ENCODE results near the gene AOC3.
"Not testable (repeated sequence)": the region's sequence is repeated elsewhere in the genome, so short reads cannot be mapped to it uniquely, and the experiment has no call there.

AOC3 gene

GRCh38 chr17:42893359-42893758 lies 42.4 kb downstream of the AOC3 start:
- in situ Hi-C loops (cut with HindIII; ENCODE audit: low pct_ligation_motif_present, low sequenced_read_pairs), result no loop called here
- Histone ChIP-seq H3K36me3 (replicated peaks) (no peaks in the 10 kb centered on the region), H3K27ac (no peak overlapping the region), H3K4me3 (ENCODE audit: low read depth, low read length) (no peak overlapping the region), H3K27me3 (replicated peaks) (no peaks in the 10 kb centered on the region)
- TF ChIP-seq, protein P1, sequence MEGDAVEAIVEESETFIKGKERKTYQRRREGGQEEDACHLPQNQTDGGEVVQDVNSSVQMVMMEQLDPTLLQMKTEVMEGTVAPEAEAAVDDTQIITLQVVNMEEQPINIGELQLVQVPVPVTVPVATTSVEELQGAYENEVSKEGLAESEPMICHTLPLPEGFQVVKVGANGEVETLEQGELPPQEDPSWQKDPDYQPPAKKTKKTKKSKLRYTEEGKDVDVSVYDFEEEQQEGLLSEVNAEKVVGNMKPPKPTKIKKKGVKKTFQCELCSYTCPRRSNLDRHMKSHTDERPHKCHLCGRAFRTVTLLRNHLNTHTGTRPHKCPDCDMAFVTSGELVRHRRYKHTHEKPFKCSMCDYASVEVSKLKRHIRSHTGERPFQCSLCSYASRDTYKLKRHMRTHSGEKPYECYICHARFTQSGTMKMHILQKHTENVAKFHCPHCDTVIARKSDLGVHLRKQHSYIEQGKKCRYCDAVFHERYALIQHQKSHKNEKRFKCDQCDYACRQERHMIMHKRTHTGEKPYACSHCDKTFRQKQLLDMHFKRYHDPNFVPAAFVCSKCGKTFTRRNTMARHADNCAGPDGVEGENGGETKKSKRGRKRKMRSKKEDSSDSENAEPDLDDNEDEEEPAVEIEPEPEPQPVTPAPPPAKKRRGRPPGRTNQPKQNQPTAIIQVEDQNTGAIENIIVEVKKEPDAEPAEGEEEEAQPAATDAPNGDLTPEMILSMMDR (IDR thresholded peaks at IDR 0.05; ENCODE audit: low read depth, low read length, missing control alignments), result no peak
- no peak for DNase-seq

- in situ Hi-C loops (cut with HindIII; ENCODE audit: low pct_ligation_motif_present, low sequenced_read_pairs), result no loop called here
- Histone ChIP-seq H3K36me3 (replicated peaks) (no peaks in the 10 kb centered on the region), H3K4me3 (ENCODE audit: low read depth, low read length) (no peak overlapping the region), H3K27ac (no peak overlapping the region), H3K27me3 (replicated peaks) (no peaks in the 10 kb centered on the region)
- TF ChIP-seq, protein P1 (IDR thresholded peaks at IDR 0.05; ENCODE audit: low read depth, low read length, missing control alignments), result no peak
- no peak for DNase-seq
Observed at GRCh38 chr17:42894283-42895184, 43.5 kb downstream of the AOC3 start.

- in situ Hi-C loops (cut with HindIII; ENCODE audit: low pct_ligation_motif_present, low sequenced_read_pairs), result no loop called here
- H3K27me3 ChIP-seq (replicated peaks), result no peaks in the 10 kb centered on the region
- no peak overlapping the region for H3K27ac ChIP-seq
- H3K4me3 ChIP-seq (ENCODE audit: low read depth, low read length), result no peak overlapping the region
- TF ChIP-seq, protein P1 (IDR thresholded peaks at IDR 0.05; ENCODE audit: low read depth, low read length, missing control alignments), result no peak
- no peaks in the 10 kb centered on the region for H3K36me3 ChIP-seq (replicated peaks)
- DNase-seq, result peak; percentile 56
Observed at GRCh38 chr17:42895185-42895555, 44.2 kb downstream of the AOC3 start.

DNA sequence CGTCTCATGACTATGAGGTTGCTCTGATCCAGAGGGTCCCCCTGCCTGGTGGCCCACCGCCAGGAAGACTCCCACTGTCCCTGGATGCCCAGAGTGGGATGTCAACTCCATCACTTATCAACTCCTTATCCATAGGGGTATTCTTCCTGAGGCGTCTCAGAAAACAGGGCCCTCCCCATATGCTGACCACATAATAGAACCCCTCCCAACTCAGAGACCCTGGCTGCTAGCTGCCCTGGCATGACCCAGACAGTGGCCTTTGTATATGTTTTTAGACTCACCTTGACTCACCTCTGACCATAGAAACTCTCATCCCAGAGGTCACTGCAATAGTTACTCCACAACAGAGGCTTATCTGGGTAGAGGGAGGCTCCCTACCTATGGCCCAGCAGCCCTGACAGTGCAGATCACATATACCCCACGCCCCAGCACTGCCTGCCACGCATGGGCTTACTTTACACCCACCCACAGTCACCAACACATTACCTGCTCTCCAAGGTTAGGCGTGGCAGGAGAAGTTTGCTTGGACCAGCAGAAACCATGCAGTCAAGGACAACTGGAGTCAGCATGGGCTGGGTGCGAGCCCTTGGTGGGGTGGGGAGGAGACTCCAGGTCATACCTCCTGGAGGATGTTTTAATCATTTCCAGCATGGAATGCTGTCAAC lies 47.3 kb downstream of the AOC3 start:
- H3K36me3 ChIP-seq (replicated peaks), result no peaks in the 10 kb centered on the region
- no peak for DNase-seq
- in situ Hi-C loops (cut with HindIII; ENCODE audit: low pct_ligation_motif_present, low sequenced_read_pairs), result no loop called here

DNA sequence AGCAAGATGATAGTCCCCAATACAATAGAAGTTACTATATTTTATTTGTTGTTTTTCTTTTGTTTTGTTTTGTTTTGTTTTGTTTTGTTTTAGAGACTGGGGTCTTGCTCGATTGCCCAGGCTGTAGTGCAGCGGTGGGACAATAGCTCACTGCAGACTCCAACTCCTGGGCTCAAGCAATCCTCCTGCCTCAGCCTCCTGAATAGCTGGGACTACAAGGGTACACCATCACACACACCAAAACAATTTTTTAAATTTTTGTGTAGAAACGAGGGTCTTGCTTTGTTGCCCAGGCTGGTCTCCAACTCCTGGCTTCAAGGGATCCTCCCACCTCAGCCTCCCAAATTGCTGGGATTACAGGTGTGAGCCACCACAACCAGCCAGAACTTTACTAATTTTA lies 49.0 kb downstream of the AOC3 start:
- DNase-seq; H3K27me3 ChIP-seq (replicated peaks); H3K4me3 ChIP-seq (ENCODE audit: low read depth, low read length); H3K36me3 ChIP-seq (replicated peaks); in situ Hi-C loops (cut with HindIII; ENCODE audit: low pct_ligation_motif_present, low sequenced_read_pairs); H3K27ac ChIP-seq: not testable (repeated sequence)

More for the DNA sequence above, 47.3 kb downstream of the AOC3 start:
- TF ChIP-seq, protein P1 (IDR thresholded peaks at IDR 0.05; ENCODE audit: low read depth, low read length, missing control alignments), result no peak
- Histone ChIP-seq H3K4me3 (ENCODE audit: low read depth, low read length) (no peak overlapping the region), H3K27me3 (replicated peaks) (no peaks in the 10 kb centered on the region), H3K27ac (no peak overlapping the region)
